C4-2B (cell line): Measurements from ENCODE around the gene MAP7D2.
"Not testable (repeated sequence)": the region's sequence is repeated elsewhere in the genome, so short reads cannot be mapped to it uniquely, and the experiment has no call there.

Experiments used
- CTCF ChIP-seq: fragments of 450-650 bp; conservative IDR thresholded peaks from 2 replicates; pipeline ENCODE4 v1.5.1; 2017; ENCODE audit warnings: mild to moderate bottlenecking
- ZFX ChIP-seq: fragments of 450-650 bp; IDR thresholded peaks from 2 replicates; pipeline ENCODE4 v1.6.1; 2017

GRCh38 chrX:20127440-20127839 lies 10.7 kb upstream of the MAP7D2 start:
- not testable (repeated sequence) for TF ChIP-seq CTCF, ZFX
